SK-N-SH treated with all-trans-retinoic acid at 6 μM for 48 hours (cell line): ENCODE measurements around the gene NGEF.

Experiments used
- ATAC-seq: fragments of 200-7000 bp; cut with Tn5 transposase; 3 replicates; pipeline ENCODE4 v1.9.1; 2020; ENCODE audit warnings: mild to moderate bottlenecking, moderate library complexity
- ARNTL ChIP-seq: fragments of 450-650 bp; formaldehyde crosslinking; IDR thresholded peaks from 2 replicates; pipeline ENCODE4 v1.5.0; 2020; ENCODE audit warnings: low read depth, mild to moderate bottlenecking, moderate library complexity, borderline replicate concordance
- BACH2 ChIP-seq: fragments of 250-450 bp; sonication (Bioruptor Pico); IDR thresholded peaks from 2 replicates; pipeline ENCODE4 v1.9.0; 2021; ENCODE audit warnings: mild to moderate bottlenecking, borderline replicate concordance
- CSDC2 ChIP-seq: fragments of 250-450 bp; sonication (Bioruptor Pico); IDR thresholded peaks from 2 replicates; pipeline ENCODE4 v1.5.0; 2020; ENCODE audit warnings: mild to moderate bottlenecking, moderate library complexity
- ESRRG ChIP-seq: fragments of 250-450 bp; sonication (Bioruptor Pico); IDR thresholded peaks from 2 replicates; pipeline ENCODE4 v1.6.1; 2021; ENCODE audit warnings: mild to moderate bottlenecking
- GLIS3 ChIP-seq: fragments of 250-450 bp; sonication (Bioruptor Pico); IDR thresholded peaks from 2 replicates; pipeline ENCODE4 v1.5.0; 2020; ENCODE audit warnings: mild to moderate bottlenecking, moderate library complexity
- ISL1 ChIP-seq: fragments of 250-450 bp; sonication (Bioruptor Pico); IDR thresholded peaks from 2 replicates; pipeline ENCODE4 v2.1.2; 2022; ENCODE audit warnings: mild to moderate bottlenecking, moderate library complexity
- OSR1 ChIP-seq: fragments of 250-450 bp; sonication (Bioruptor Pico); IDR thresholded peaks from 2 replicates; pipeline ENCODE4 v1.8.0; 2022; ENCODE audit warnings: moderate library complexity, mild to moderate bottlenecking, inconsistent platforms
- PATZ1 ChIP-seq: fragments of 250-450 bp; sonication (Bioruptor Pico); IDR thresholded peaks from 2 replicates; pipeline ENCODE4 v1.8.0; 2020; ENCODE audit warnings: mild to moderate bottlenecking, moderate library complexity, borderline replicate concordance
- PPARA ChIP-seq: fragments of 250-450 bp; sonication (Bioruptor Pico); IDR thresholded peaks from 2 replicates; pipeline ENCODE4 v1.5.0; 2020; ENCODE audit warnings: mild to moderate bottlenecking, borderline replicate concordance
- RARB ChIP-seq: fragments of 250-450 bp; sonication (Bioruptor Pico); IDR thresholded peaks from 2 replicates; pipeline ENCODE4 v1.8.0; 2021; ENCODE audit warnings: mild to moderate bottlenecking, moderate library complexity
- SNAI2 ChIP-seq: fragments of 250-450 bp; sonication (Bioruptor Pico); IDR thresholded peaks from 2 replicates; pipeline ENCODE4 v1.5.0; 2020; ENCODE audit warnings: mild to moderate bottlenecking, moderate library complexity
- TCF4 ChIP-seq: fragments of 250-450 bp; sonication (Bioruptor Pico); IDR thresholded peaks from 2 replicates; pipeline ENCODE4 v1.8.0; 2021; ENCODE audit warnings: mild to moderate bottlenecking, moderate library complexity, borderline replicate concordance
- TOX ChIP-seq: fragments of 250-450 bp; sonication (Bioruptor Pico); IDR thresholded peaks from 2 replicates; pipeline ENCODE4 v1.8.0; 2021; ENCODE audit warnings: mild to moderate bottlenecking, moderate library complexity, borderline replicate concordance
- TSHZ2 ChIP-seq: fragments of 250-450 bp; sonication (Bioruptor Pico); IDR thresholded peaks from 2 replicates; pipeline ENCODE4 v1.5.0; 2020; ENCODE audit warnings: mild to moderate bottlenecking, moderate library complexity
- ZC3H10 ChIP-seq: fragments of 250-450 bp; sonication (Bioruptor Pico); IDR thresholded peaks from 2 replicates; pipeline ENCODE4 v1.5.1; 2021; ENCODE audit warnings: mild to moderate bottlenecking, moderate library complexity
- ZFP3 ChIP-seq: fragments of 250-450 bp; sonication (Bioruptor Pico); IDR thresholded peaks from 2 replicates; pipeline ENCODE4 v1.5.0; 2020; ENCODE audit warnings: mild to moderate bottlenecking, moderate library complexity
- ZFP30 ChIP-seq: fragments of 450-650 bp; formaldehyde crosslinking; IDR thresholded peaks from 2 replicates; pipeline ENCODE4 v1.5.0; 2022; ENCODE audit warnings: mild to moderate bottlenecking, moderate library complexity
- ZNF565 ChIP-seq: fragments of 450-650 bp; formaldehyde crosslinking; conservative IDR thresholded peaks from 2 replicates; pipeline ENCODE4 v1.5.0; 2020; ENCODE audit warnings: low read depth, mild to moderate bottlenecking, moderate library complexity
- ZNF70 ChIP-seq: fragments of 450-650 bp; formaldehyde crosslinking; IDR thresholded peaks from 2 replicates; pipeline ENCODE4 v1.5.0; 2020; ENCODE audit warnings: mild to moderate bottlenecking, moderate library complexity
- ZNF8 ChIP-seq: fragments of 450-650 bp; formaldehyde crosslinking; IDR thresholded peaks from 2 replicates; pipeline ENCODE4 v1.5.0; 2020; ENCODE audit warnings: mild to moderate bottlenecking, moderate library complexity
- TF ChIP-seq, protein P1 (sequence below): fragments of 250-450 bp; sonication (Bioruptor Pico); IDR thresholded peaks from 2 replicates; pipeline ENCODE4 v1.8.0; 2021; ENCODE audit warnings: low read depth, mild to moderate bottlenecking, moderate library complexity, borderline replicate concordance
- TF ChIP-seq, protein P2 (sequence below): fragments of 250-450 bp; sonication (Bioruptor Pico); IDR thresholded peaks from 2 replicates; pipeline ENCODE4 v1.5.1; 2020; ENCODE audit warnings: low read depth, mild to moderate bottlenecking, moderate library complexity
- TF ChIP-seq, protein P3 (sequence below): fragments of 250-450 bp; sonication (Bioruptor Pico); IDR thresholded peaks from 2 replicates; pipeline ENCODE4 v1.5.1; 2021; ENCODE audit warnings: mild to moderate bottlenecking, moderate library complexity

The NGEF gene

GRCh38 chr2:233011702-233012131, 1.3 kb downstream of the NGEF start:
- no peak for ATAC-seq
- TF ChIP-seq ZFP3 (CRISPR knock-in tag) (no peak), SNAI2 (CRISPR knock-in tag) (no peak), GLIS3 (CRISPR knock-in tag) (no peak), TCF4 (CRISPR knock-in tag) (no peak), ISL1 (no peak), ZFP30 (CRISPR knock-in tag) (no peak), PATZ1 (CRISPR knock-in tag) (no peak)

- no peak for ATAC-seq
- TF ChIP-seq RARB (CRISPR knock-in tag) (no peak), TCF4 (CRISPR knock-in tag) (no peak), SNAI2 (CRISPR knock-in tag) (no peak), TOX (no peak), ZNF565 (CRISPR knock-in tag) (no peak), ESRRG (CRISPR knock-in tag) (no peak), OSR1 (CRISPR knock-in tag) (no peak), ZC3H10 (CRISPR knock-in tag) (no peak), ZNF70 (CRISPR knock-in tag) (no peak), CSDC2 (no peak), ZFP3 (CRISPR knock-in tag) (no peak)
- TF ChIP-seq, protein P1, sequence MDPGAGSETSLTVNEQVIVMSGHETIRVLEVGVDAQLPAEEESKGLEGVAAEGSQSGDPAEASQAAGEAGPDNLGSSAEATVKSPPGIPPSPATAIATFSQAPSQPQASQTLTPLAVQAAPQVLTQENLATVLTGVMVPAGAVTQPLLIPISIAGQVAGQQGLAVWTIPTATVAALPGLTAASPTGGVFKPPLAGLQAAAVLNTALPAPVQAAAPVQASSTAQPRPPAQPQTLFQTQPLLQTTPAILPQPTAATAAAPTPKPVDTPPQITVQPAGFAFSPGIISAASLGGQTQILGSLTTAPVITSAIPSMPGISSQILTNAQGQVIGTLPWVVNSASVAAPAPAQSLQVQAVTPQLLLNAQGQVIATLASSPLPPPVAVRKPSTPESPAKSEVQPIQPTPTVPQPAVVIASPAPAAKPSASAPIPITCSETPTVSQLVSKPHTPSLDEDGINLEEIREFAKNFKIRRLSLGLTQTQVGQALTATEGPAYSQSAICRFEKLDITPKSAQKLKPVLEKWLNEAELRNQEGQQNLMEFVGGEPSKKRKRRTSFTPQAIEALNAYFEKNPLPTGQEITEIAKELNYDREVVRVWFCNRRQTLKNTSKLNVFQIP (CRISPR knock-in tag): no peak
- TF ChIP-seq, protein P2, sequence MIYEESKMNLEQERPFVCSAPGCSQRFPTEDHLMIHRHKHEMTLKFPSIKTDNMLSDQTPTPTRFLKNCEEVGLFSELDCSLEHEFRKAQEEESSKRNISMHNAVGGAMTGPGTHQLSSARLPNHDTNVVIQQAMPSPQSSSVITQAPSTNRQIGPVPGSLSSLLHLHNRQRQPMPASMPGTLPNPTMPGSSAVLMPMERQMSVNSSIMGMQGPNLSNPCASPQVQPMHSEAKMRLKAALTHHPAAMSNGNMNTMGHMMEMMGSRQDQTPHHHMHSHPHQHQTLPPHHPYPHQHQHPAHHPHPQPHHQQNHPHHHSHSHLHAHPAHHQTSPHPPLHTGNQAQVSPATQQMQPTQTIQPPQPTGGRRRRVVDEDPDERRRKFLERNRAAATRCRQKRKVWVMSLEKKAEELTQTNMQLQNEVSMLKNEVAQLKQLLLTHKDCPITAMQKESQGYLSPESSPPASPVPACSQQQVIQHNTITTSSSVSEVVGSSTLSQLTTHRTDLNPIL (CRISPR knock-in tag): no peak
Measured at GRCh38 chr2:233011268-233011650, 1.8 kb downstream of the NGEF start.

DNA sequence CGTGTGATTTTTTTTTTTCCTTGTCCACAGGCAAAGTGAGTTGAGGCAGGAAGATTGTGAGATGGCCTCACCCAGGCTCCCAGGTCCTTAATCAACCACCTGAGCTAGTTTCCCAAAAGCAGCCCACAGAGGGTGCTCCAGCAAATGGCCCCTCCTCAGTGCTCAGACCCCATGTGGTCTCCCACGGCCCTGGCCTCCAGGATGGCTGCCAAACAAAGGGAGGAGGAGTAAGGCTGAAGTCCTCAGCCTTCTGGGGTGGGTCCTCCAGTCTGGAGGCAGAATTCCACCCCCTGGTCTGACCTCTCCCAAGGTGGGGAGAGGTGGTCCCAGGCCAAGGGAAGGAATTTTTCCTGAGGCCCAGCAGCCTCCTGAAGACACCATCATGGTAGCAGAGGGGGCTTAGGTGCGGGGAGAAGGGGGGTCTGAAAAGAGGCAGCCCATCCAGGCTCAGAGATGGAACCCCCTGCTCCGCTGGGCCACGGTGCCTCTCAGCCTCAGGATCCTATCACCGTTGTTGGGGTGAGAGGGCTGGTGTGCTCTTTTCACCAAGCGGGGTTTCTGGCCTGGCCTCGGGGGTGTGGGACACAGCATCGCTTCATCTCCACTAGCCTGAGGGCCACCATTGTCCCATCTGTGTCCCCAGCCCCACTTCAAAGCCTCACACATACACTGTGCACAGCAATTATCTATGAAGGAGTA, 2.3 kb downstream of the NGEF start:
- ATAC-seq: no peak
- TF ChIP-seq CSDC2 (no peak), ZNF8 (CRISPR knock-in tag) (no peak), ESRRG (CRISPR knock-in tag) (no peak), TOX (no peak), ZNF70 (CRISPR knock-in tag) (no peak), ZNF565 (CRISPR knock-in tag) (no peak), SNAI2 (CRISPR knock-in tag) (no peak), TCF4 (CRISPR knock-in tag) (no peak), BACH2 (CRISPR knock-in tag) (no peak), ZC3H10 (CRISPR knock-in tag) (no peak), RARB (CRISPR knock-in tag) (no peak), ARNTL (CRISPR knock-in tag) (no peak), TSHZ2 (CRISPR knock-in tag) (no peak), PPARA (no peak)
- TF ChIP-seq, protein P1 (CRISPR knock-in tag): no peak
- TF ChIP-seq, protein P2 (CRISPR knock-in tag): no peak
- TF ChIP-seq, protein P3, sequence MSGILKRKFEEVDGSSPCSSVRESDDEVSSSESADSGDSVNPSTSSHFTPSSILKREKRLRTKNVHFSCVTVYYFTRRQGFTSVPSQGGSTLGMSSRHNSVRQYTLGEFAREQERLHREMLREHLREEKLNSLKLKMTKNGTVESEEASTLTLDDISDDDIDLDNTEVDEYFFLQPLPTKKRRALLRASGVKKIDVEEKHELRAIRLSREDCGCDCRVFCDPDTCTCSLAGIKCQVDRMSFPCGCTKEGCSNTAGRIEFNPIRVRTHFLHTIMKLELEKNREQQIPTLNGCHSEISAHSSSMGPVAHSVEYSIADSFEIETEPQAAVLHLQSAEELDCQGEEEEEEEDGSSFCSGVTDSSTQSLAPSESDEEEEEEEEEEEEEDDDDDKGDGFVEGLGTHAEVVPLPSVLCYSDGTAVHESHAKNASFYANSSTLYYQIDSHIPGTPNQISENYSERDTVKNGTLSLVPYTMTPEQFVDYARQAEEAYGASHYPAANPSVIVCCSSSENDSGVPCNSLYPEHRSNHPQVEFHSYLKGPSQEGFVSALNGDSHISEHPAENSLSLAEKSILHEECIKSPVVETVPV (CRISPR knock-in tag): no peak
